Heart left ventricle (tissue), 16 donors: ENCODE data around the gene S100A1. TPM values are rescaled to one million over a fixed set of nuclear protein-coding genes. Genes with fewer than 3 reads are reported as not detected.

Source experiments
- ATAC-seq, 4 donors: fragments of 200-7000 bp; cut with Tn5 transposase; one replicate each; pipeline ENCODE4 v1.9.1; 2020 to 2022; ENCODE audit warnings: moderate library complexity in 4 of 4, mild to moderate bottlenecking in 3 of 4, moderate number of reproducible peaks in 1 of 4
- DNase-seq, 5 donors: peaks; one replicate each; pipeline ENCODE4 v3.0.0-alpha.2; 2020
- H3K27ac ChIP-seq, 12 donors: fragments of 200-600 bp; sonication (generic) in 4 of 12; one replicate each; pipeline versions ENCODE4 v1.5.0 to v1.8.0; 2016 to 2022; ENCODE audit warnings: mild to moderate bottlenecking in 2 of 12
- H3K27me3 ChIP-seq, 9 donors: fragments of 200-600 bp; sonication (generic) in 2 of 9; one replicate each; pipeline versions ENCODE4 v1.5.1 to v1.8.0; 2016 to 2022; ENCODE audit warnings: mild to moderate bottlenecking in 3 of 9
- H3K36me3 ChIP-seq, 9 donors: fragments of 200-600 bp; sonication (generic) in 2 of 9; one replicate each; pipeline versions ENCODE4 v1.5.0 to v1.8.0; 2018 to 2022; ENCODE audit warnings: mild to moderate bottlenecking in 2 of 9
- H3K4me1 ChIP-seq, 12 donors: fragments of 200-600 bp; sonication (generic) in 4 of 12; one replicate each; pipeline versions ENCODE4 v1.5.0 to v1.8.0; 2016 to 2022; ENCODE audit warnings: mild to moderate bottlenecking in 3 of 12
- H3K4me3 ChIP-seq, 12 donors: fragments of 200-600 bp; sonication (generic) in 4 of 12; one replicate each; pipeline versions ENCODE4 v1.5.0 to v1.8.0; 2017 to 2022; ENCODE audit warnings: mild to moderate bottlenecking in 9 of 12, moderate library complexity in 4 of 12
- H3K9me3 ChIP-seq, 12 donors: fragments of 200-600 bp; sonication (generic) in 4 of 12; one replicate each; pipeline versions ENCODE4 v1.5.0 to v1.8.0; 2016 to 2022; ENCODE audit warnings: mild to moderate bottlenecking in 1 of 12
- POLR2A ChIP-seq, 2 donors: fragments of 450-650 bp; IDR thresholded peaks; one replicate each; pipeline ENCODE4 v1.6.1; 2017; ENCODE audit warnings: antibody characterized with exemption in 2 of 2, mild to moderate bottlenecking in 2 of 2, moderate library complexity in 2 of 2
- WGBS, 4 donors: extraction: QIAGEN DNeasy Blood & Tissue Kit in 2 of 4; methylation state at CpG; one replicate each; pipeline versions ENCODE4 v1.1.5 to v1.1.7; 2013 to 2018; 5-methylcytosine and 5-hydroxymethylcytosine counted together
- intact Hi-C, 10 donors: fragments of 100-400 bp; cut with DNase I; formaldehyde crosslinking; loops; one replicate each; pipeline versions ENCODE4 v1.11.1 to v1.14.2; 2022
- polyA plus RNA-seq, 2 donors: library from polyadenylated mRNA; stranded (reverse); fragments of 200-250 nt; gene quantifications; one replicate each; pipeline ENCODE4 v1.2.3, GENCODE V29; 2013
- total RNA-seq, 9 donors: library from RNA; depleted of rRNA in 2 of 9; stranded (reverse); fragments of >200 nt in 2 of 9; fragmentation: NEBNext Ultra II Directional in 3 of 9; extraction: Animal tissue kit (Norgen Biotek cat#: 25700) in 3 of 9; gene quantifications; one replicate each; pipeline versions ENCODE4 v1.1.0 to v1.2.4, GENCODE V29; 2016 to 2023
- TF ChIP-seq, protein P1 (sequence below), 12 donors: fragments of 200-600 bp; sonication (generic) in 4 of 12; IDR thresholded peaks; one replicate each; pipeline versions ENCODE4 v1.5.0 to v1.8.0; 2018 to 2022; ENCODE audit warnings: antibody characterized with exemption in 12 of 12, mild to moderate bottlenecking in 5 of 12
- donor health status: ischemic (EF 13 %, LVEDD 7.1; RV severe dilation, severe dysfunction).
- donor health status: healthy with polysubstance abuse.
- donor health status: DM: no; HTN: yes; CAD: no.
- donor health status: DM: no; HTN: no; CAD: no.
- donor health status: ischemic (EF 25% LVEDD 6.9; RV normal size, moderate dysfunction).
- donor health status: ischemic (EF 25% LVEDD 5.7; RV mildly dilated, moderate dysfunction).
- donor health status: healthy.
- donor health status: DM: yes; HTN: yes; CAD: no.
- donor health status: ischemic (EF 35%, LVEDD 5.7; RV mildly dilated, moderate dysfunction).
- donor health status: nonischemic (EF 11% LVEDD 7.7; RV severe dilation, severe dysfunction).
- donor health status: DM: yes; HTN: yes; CAD: no.
- donor health status: PGD.
- donor health status: ischemic (EF 29% LVEDD 5.4; RV normal size, mild dysfunction).
- donor health status: nonischemic (EF 23%, LVEDD 6.1; RV moderate dilation, normal function).

S100A1 gene
- total and polyA plus RNA-seq, 11 donors, result 752 to 3,565 (median 2,114) TPM

DNA sequence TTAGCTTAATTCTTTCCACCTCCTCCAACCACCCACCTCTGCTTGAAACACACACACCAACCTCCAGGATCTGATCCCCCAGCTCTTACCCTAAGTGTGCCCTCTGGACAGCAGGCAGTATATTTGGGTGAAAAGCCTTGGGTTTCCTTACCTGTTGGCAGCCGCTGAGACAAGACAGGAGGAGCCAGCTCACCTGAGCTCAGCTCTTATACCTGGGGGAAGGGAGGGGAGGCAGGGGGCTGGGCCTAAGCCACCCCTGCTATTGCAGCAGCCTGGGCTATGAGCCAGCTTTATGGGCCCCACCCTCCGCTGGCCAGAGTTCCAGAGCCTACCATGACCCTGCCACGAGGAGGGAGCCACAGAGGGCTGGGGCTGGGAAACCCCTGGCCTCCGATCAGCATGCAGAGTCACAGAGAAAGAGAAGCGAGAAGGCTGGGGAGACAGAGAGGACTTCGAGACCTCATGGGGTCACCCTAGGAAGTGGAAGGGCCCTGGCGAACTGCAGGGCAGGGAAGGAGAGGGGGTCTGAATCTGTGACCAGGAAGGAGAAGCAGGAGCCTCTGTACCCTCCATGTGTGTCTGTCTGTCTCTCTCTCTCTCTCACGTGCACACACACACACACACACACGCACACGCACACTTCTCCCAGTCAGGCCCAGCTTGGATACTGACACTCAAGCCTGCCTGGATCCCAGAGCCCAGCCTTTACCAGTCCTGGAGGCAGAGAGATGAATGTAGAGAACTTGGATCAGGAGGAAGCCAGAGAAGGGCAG, 11.9 kb upstream of the S100A1 start, which contains the start of gene S100A14:
Gene S100A14 (minus strand): TSS at position 182 of the 773 bp plus-strand sequence. CDS start 467 bp downstream, outside the sequence.
- ATAC-seq (peak in 3 of 4 donors; percentile 9 to 27 (median 22)), DNase-seq (peak in 1 of 5 donors; percentile 55)
- Histone ChIP-seq H3K4me1 (peaks cover 0 to 40% (median 20%) of the 10 kb centered on the region in 12 donors), H3K27ac (peak within 1 kb of the TSS in 11 of 12 donors; percentile 35 to 74 (median 62)), H3K4me3 (no peak within 1 kb of the TSS), H3K27me3 (no peaks in the 10 kb centered on the region), H3K9me3 (no peaks in the 10 kb centered on the region), H3K36me3 (peaks cover 0 to 31% (median 21%) of the 10 kb centered on the region in 9 donors)
- WGBS, 4 donors, result 43 to 67% (median 61%) methylated on average over 7 to 10 of the region's 10 CpGs
- TF ChIP-seq, protein P1, sequence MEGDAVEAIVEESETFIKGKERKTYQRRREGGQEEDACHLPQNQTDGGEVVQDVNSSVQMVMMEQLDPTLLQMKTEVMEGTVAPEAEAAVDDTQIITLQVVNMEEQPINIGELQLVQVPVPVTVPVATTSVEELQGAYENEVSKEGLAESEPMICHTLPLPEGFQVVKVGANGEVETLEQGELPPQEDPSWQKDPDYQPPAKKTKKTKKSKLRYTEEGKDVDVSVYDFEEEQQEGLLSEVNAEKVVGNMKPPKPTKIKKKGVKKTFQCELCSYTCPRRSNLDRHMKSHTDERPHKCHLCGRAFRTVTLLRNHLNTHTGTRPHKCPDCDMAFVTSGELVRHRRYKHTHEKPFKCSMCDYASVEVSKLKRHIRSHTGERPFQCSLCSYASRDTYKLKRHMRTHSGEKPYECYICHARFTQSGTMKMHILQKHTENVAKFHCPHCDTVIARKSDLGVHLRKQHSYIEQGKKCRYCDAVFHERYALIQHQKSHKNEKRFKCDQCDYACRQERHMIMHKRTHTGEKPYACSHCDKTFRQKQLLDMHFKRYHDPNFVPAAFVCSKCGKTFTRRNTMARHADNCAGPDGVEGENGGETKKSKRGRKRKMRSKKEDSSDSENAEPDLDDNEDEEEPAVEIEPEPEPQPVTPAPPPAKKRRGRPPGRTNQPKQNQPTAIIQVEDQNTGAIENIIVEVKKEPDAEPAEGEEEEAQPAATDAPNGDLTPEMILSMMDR (IDR thresholded peaks at IDR 0.05), result no peak
- no peak for TF ChIP-seq POLR2A (IDR thresholded peaks at IDR 0.05)
- intact Hi-C loops, result loop anchor here in 6 of 10 donors (2.0 to 5.0 kb wide), 5 partner anchors 44 to 104 kb away; no protein-coding TSS in a partner anchor

DNA sequence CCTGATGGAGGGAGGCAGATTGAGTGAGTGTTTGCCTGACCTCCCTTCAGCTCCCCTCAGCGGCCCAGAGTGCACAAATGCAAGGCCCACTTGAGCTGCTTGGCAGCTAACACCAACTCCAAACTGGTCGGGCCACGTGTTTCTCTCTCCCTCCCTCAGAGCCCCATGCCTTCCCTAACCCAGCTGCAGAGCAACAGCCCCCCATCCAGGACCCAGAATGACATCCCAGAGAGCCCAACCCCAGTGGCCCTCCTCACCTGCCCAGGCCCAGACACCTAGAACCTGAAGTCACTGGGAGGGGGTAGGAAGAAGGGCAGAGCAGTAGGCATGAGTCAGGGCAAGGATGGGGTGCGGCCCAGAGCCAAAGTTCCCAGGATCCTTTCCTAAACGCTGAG, 11.3 kb upstream of the S100A1 start:
- no peaks in the 10 kb centered on the region for H3K27me3 ChIP-seq
- H3K36me3 ChIP-seq, result peaks cover 0 to 32% (median 21%) of the 10 kb centered on the region in 9 donors
- ATAC-seq, result peak; percentile 32 to 69 (median 34)
- H3K27ac ChIP-seq, result peak overlapping the region in 10 of 12 donors; percentile 14 to 68 (median 62)
- intact Hi-C loops, result loop anchor here in 6 of 10 donors (1.0 to 5.0 kb wide), 6 partner anchors 44 to 105 kb away; no protein-coding TSS in a partner anchor
- peak in 2 of 5 donors; percentile 50 to 71 for DNase-seq
- TF ChIP-seq, protein P1 (IDR thresholded peaks at IDR 0.05), result no peak
- no peak for TF ChIP-seq POLR2A (IDR thresholded peaks at IDR 0.05)
- no peaks in the 10 kb centered on the region for H3K9me3 ChIP-seq
- peaks cover 0 to 35% (median 19%) of the 10 kb centered on the region in 12 donors for H3K4me1 ChIP-seq
- no peak overlapping the region for H3K4me3 ChIP-seq
- WGBS, 4 donors, result 64 to 73% (median 67%) methylated on average over 5 of the region's 5 CpGs

DNA sequence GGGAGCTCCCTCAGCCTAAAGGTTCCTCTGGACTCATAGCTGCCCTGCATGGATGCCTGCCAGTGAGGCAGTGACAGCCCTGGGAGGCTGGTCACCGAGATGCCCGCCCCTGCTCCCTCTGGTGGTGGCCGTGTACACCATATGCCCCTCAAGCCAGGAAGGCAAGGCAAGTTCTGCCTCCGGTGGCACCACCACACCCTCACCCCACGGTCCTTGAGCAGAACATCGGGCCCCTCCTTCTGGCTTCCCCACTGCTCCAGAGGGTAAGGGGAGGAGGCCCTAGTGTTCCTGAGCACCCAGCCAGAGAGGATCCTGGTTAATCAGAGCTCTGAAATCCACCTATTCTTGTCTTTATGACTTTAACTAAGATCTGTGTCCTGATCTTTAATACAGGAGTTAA, 10.6 kb upstream of the S100A1 start:
- Histone ChIP-seq H3K4me1 (peaks cover 0 to 32% (median 21%) of the 10 kb centered on the region in 12 donors), H3K27me3 (no peaks in the 10 kb centered on the region), H3K36me3 (peaks cover 0 to 40% (median 29%) of the 10 kb centered on the region in 9 donors), H3K9me3 (no peaks in the 10 kb centered on the region), H3K27ac (peak overlapping the region in 9 of 12 donors; percentile 35 to 74 (median 63)), H3K4me3 (no peak overlapping the region)
- WGBS, 4 donors, result 0 to 54% (median 42%) methylated on average over 2 to 6 of the region's 6 CpGs
- DNase-seq, result peak; percentile 75 to 88 (median 81)
- peak; percentile 57 to 82 (median 68) for ATAC-seq
- TF ChIP-seq POLR2A (IDR thresholded peaks at IDR 0.05), result no peak
- TF ChIP-seq, protein P1 (IDR thresholded peaks at IDR 0.05), result peak in 11 of 12 donors; percentile 44 to 87 (median 61)
- intact Hi-C loops, result loop anchor here in 7 of 10 donors (1.0 to 5.0 kb wide), 6 partner anchors 45 to 105 kb away; no protein-coding TSS in a partner anchor

DNA sequence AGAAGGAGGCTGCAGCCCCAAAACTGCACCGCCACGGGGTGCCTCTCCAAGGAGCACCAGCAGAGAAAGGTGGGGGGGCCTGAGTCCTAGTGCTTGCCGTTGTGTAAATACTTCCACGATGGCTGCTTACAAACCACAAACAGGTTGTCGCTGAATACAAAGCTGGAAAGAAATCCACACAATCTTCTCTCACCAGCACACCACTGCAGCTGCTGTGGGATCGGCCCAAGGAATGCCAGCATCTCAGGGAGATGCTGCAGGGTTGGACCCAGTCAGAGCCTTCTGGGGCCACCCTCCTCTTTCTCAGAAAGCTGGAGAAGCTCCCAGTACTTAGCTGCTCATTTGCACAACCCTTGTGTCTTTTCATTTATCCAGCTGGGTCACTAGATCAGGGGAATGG, 9.1 kb upstream of the S100A1 start:
- DNase-seq, result no peak
- no peaks in the 10 kb centered on the region for H3K27me3 ChIP-seq
- H3K4me1 ChIP-seq, result peaks cover 0 to 35% (median 24%) of the 10 kb centered on the region in 12 donors
- intact Hi-C loops, result loop anchor here in 5 of 10 donors (2.0 to 5.0 kb wide), 4 partner anchors 46 to 107 kb away; no protein-coding TSS in a partner anchor
- no peak for ATAC-seq
- H3K36me3 ChIP-seq, result peaks cover 0 to 55% (median 30%) of the 10 kb centered on the region in 9 donors
- WGBS, 4 donors, result 96 to 97% (median 96%) methylated on average over 6 of the region's 6 CpGs
- H3K9me3 ChIP-seq, result no peaks in the 10 kb centered on the region
- TF ChIP-seq, protein P1 (IDR thresholded peaks at IDR 0.05), result no peak
- no peak for TF ChIP-seq POLR2A (IDR thresholded peaks at IDR 0.05)
- no peak overlapping the region for H3K27ac ChIP-seq
- no peak overlapping the region for H3K4me3 ChIP-seq
